Activated CD4-positive, alpha-beta T cell treated with anti-CD3 and anti-CD28 coated beads, Interleukin-2, amount 50 U/mL, for 24 hours (primary cell): ENCODE data around the gene CYB5D1.

Experiments
- DNase-seq, 2 donors: peaks; one replicate each; pipeline ENCODE4 v3.0.0-alpha.2; 2020; ENCODE audit warnings: low read depth in 1 of 2, low spot score in 1 of 2

The CYB5D1 gene

GRCh38 chr17:7885367-7886226 is 27.8 kb downstream of the CYB5D1 start:
- peak; percentile 17 to 24 for DNase-seq

GRCh38 chr17:7886227-7887037 is 28.6 kb downstream of the CYB5D1 start:
- DNase-seq = peak in 1 of 2 donors; percentile 30

- DNase-seq = no peak
Measured at GRCh38 chr17:7887038-7887481, 29.3 kb downstream of the CYB5D1 start.

- DNase-seq = peak; percentile 66 to 90
Measured at GRCh38 chr17:7887482-7888183, 29.8 kb downstream of the CYB5D1 start.

- peak; percentile 22 to 44 for DNase-seq
Measured at GRCh38 chr17:7888184-7888920, 30.5 kb downstream of the CYB5D1 start, which contains the start of gene CHD3. Gene CHD3 (plus strand): TSS chr17:7888789. CDS start chr17:7889001, 212 bp downstream.

GRCh38 chr17:7889166-7889955 is 31.6 kb downstream of the CYB5D1 start:
- no peak for DNase-seq

GRCh38 chr17:7893187-7893880 is 35.5 kb downstream of the CYB5D1 start:
- no peak for DNase-seq

GRCh38 chr17:7894226-7894625 is 36.4 kb downstream of the CYB5D1 start:
- no peak for DNase-seq

GRCh38 chr17:7894866-7895265 is 37.1 kb downstream of the CYB5D1 start:
- no peak for DNase-seq

GRCh38 chr17:7897090-7897489 is 39.3 kb downstream of the CYB5D1 start:
- no peak for DNase-seq

GRCh38 chr17:7897773-7898172 is 40.0 kb downstream of the CYB5D1 start:
- no peak for DNase-seq

GRCh38 chr17:7903154-7904103 is 45.6 kb downstream of the CYB5D1 start:
- no peak for DNase-seq

- no peak for DNase-seq
Measured at GRCh38 chr17:7909089-7909488, 51.3 kb downstream of the CYB5D1 start.

- no peak for DNase-seq
Measured at GRCh38 chr17:7910281-7910680, 52.5 kb downstream of the CYB5D1 start.

- DNase-seq = no peak
Measured at GRCh38 chr17:7910711-7911110, 52.9 kb downstream of the CYB5D1 start.

GRCh38 chr17:7911116-7911515 is 53.3 kb downstream of the CYB5D1 start:
- no peak for DNase-seq
